GM12878 (cell line): ENCODE results near the gene TULP4.
A peak's percentile ranks its signal among the peaks of the same experiment; 100 is the strongest.

ENCODE experiments used
- CHD2 ChIP-seq: IDR thresholded peaks from 2 replicates; pipeline ENCODE4 v1.6.1; 2011; ENCODE audit warnings: low read depth, low read length, improper control_type of control experiment, borderline replicate concordance
- CREB1 ChIP-seq: IDR thresholded peaks from 2 replicates; pipeline ENCODE4 v1.6.1; 2012; ENCODE audit warnings: low read depth, mild to moderate bottlenecking, inconsistent platforms
- CREM ChIP-seq: IDR thresholded peaks from 2 replicates; pipeline ENCODE4 v1.6.1; 2014; ENCODE audit warnings: antibody characterized with exemption, low read depth
- ESRRA ChIP-seq: IDR thresholded peaks from 2 replicates; pipeline ENCODE4 v1.6.1; 2012; ENCODE audit warnings: mild to moderate bottlenecking, low read length, improper control_type of control experiment
- HCFC1 ChIP-seq: fragments of 150-350 bp; IDR thresholded peaks from 2 replicates; pipeline ENCODE4 v1.6.1; 2014; ENCODE audit warnings: low read length
- JUND ChIP-seq: IDR thresholded peaks from 2 replicates; pipeline ENCODE4 v1.6.1; 2012; ENCODE audit warnings: low read depth, mild to moderate bottlenecking, low read length, improper control_type of control experiment, moderate library complexity
- NFXL1 ChIP-seq: fragments of 450-650 bp; IDR thresholded peaks from 2 replicates; pipeline ENCODE4 v1.6.1; 2017; ENCODE audit warnings: antibody characterized with exemption, mild to moderate bottlenecking, borderline replicate concordance
- PKNOX1 ChIP-seq: fragments of 450-650 bp; IDR thresholded peaks from 2 replicates; pipeline ENCODE4 v1.6.1; 2016; ENCODE audit warnings: mild to moderate bottlenecking
- RAD21 ChIP-seq: IDR thresholded peaks from 2 replicates; pipeline ENCODE4 v1.6.1; 2011; ENCODE audit warnings: mild to moderate bottlenecking, low read depth, low read length, moderate library complexity; ENCODE audit not compliant: insufficient read depth
- TCF7 ChIP-seq: IDR thresholded peaks from 2 replicates; pipeline ENCODE4 v1.6.1; 2014; ENCODE audit warnings: antibody characterized with exemption, borderline replicate concordance
- USF2 ChIP-seq: IDR thresholded peaks from 2 replicates; pipeline ENCODE4 v1.6.1; 2011; ENCODE audit warnings: low read depth, low read length, improper control_type of control experiment, borderline replicate concordance
- TF ChIP-seq, protein P1 (sequence below), 3 experiments: IDR thresholded peaks in 2 of 3; conservative IDR thresholded peaks in 1 of 3; 2 replicates each; pipeline ENCODE4 v1.5.1; 2011; ENCODE audit warnings: low read depth in 3 of 3, low read length in 3 of 3, mild to moderate bottlenecking in 3 of 3, control low read depth in 2 of 3, moderate library complexity in 2 of 3, inconsistent platforms in 1 of 3, mixed read lengths in 1 of 3; ENCODE audit not compliant: control insufficient read depth in 2 of 3, insufficient read depth in 1 of 3; ENCODE audit errors: extremely low read depth in 1 of 3
- TF ChIP-seq, protein P2 (sequence below): fragments of 450-650 bp; IDR thresholded peaks from 2 replicates; pipeline ENCODE4 v1.6.1; 2016; ENCODE audit warnings: mild to moderate bottlenecking, moderate library complexity, borderline replicate concordance

GRCh38 chr6:158518191-158519127 lies 206.2 kb downstream of the TULP4 start:
- TF ChIP-seq, protein P1, sequence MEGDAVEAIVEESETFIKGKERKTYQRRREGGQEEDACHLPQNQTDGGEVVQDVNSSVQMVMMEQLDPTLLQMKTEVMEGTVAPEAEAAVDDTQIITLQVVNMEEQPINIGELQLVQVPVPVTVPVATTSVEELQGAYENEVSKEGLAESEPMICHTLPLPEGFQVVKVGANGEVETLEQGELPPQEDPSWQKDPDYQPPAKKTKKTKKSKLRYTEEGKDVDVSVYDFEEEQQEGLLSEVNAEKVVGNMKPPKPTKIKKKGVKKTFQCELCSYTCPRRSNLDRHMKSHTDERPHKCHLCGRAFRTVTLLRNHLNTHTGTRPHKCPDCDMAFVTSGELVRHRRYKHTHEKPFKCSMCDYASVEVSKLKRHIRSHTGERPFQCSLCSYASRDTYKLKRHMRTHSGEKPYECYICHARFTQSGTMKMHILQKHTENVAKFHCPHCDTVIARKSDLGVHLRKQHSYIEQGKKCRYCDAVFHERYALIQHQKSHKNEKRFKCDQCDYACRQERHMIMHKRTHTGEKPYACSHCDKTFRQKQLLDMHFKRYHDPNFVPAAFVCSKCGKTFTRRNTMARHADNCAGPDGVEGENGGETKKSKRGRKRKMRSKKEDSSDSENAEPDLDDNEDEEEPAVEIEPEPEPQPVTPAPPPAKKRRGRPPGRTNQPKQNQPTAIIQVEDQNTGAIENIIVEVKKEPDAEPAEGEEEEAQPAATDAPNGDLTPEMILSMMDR (IDR thresholded peaks at IDR 0.05 in 2 of 3, conservative IDR thresholded peaks at IDR 0.05 in 1 of 3; ENCODE audit: control insufficient read depth in 2 of 3, extremely low read depth in 1 of 3, insufficient read depth in 1 of 3, low read depth in 3 of 3, low read length in 3 of 3) = peak; percentile 64 to 69 (median 69)
- TF ChIP-seq CHD2 = no peak
- no peak for TF ChIP-seq CREM
- no peak for TF ChIP-seq NFXL1
- peak; percentile 83 for TF ChIP-seq RAD21
- TF ChIP-seq HCFC1 = no peak
- TF ChIP-seq TCF7 = no peak
- TF ChIP-seq, protein P2, sequence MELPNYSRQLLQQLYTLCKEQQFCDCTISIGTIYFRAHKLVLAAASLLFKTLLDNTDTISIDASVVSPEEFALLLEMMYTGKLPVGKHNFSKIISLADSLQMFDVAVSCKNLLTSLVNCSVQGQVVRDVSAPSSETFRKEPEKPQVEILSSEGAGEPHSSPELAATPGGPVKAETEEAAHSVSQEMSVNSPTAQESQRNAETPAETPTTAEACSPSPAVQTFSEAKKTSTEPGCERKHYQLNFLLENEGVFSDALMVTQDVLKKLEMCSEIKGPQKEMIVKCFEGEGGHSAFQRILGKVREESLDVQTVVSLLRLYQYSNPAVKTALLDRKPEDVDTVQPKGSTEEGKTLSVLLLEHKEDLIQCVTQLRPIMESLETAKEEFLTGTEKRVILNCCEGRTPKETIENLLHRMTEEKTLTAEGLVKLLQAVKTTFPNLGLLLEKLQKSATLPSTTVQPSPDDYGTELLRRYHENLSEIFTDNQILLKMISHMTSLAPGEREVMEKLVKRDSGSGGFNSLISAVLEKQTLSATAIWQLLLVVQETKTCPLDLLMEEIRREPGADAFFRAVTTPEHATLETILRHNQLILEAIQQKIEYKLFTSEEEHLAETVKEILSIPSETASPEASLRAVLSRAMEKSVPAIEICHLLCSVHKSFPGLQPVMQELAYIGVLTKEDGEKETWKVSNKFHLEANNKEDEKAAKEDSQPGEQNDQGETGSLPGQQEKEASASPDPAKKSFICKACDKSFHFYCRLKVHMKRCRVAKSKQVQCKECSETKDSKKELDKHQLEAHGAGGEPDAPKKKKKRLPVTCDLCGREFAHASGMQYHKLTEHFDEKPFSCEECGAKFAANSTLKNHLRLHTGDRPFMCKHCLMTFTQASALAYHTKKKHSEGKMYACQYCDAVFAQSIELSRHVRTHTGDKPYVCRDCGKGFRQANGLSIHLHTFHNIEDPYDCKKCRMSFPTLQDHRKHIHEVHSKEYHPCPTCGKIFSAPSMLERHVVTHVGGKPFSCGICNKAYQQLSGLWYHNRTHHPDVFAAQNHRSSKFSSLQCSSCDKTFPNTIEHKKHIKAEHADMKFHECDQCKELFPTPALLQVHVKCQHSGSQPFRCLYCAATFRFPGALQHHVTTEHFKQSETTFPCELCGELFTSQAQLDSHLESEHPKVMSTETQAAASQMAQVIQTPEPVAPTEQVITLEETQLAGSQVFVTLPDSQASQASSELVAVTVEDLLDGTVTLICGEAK = no peak
- TF ChIP-seq ESRRA = peak; percentile 61; the same call in 1 of the 2 replicates
- TF ChIP-seq PKNOX1 = no peak
- 0 out of 2 replicates have a peak, but pooled peaks have one; percentile 16 for TF ChIP-seq CREB1
- TF ChIP-seq USF2 = no peak
- TF ChIP-seq JUND = no peak
